HepG2 (cell line): ENCODE data around the gene FMNL1. TPM values are rescaled to one million over a fixed set of nuclear protein-coding genes. Genes with fewer than 3 reads are reported as not detected.
A peak's percentile ranks its signal among the peaks of the same experiment; 100 is the strongest.

Source experiments
- ARID4A ChIP-seq: sonication (generic); formaldehyde crosslinking; IDR thresholded peaks from 2 replicates; pipeline ENCODE4 v1.5.0; 2020; ENCODE audit warnings: mild to moderate bottlenecking, missing genetic modification reagents, borderline replicate concordance
- ARNT ChIP-seq: fragments of 450-650 bp; IDR thresholded peaks from 2 replicates; pipeline ENCODE4 v1.6.1; 2017
- ATF7-NPFF ChIP-seq: sonication (generic); formaldehyde crosslinking; IDR thresholded peaks from 2 replicates; pipeline ENCODE4 v1.8.1; 2023; ENCODE audit warnings: mild to moderate bottlenecking, low read depth, missing genetic modification reagents, moderate library complexity
- DMAP1 ChIP-seq: IDR thresholded peaks from 2 replicates; pipeline ENCODE4 v1.6.1; 2016
- DNMT1 ChIP-seq: sonication (generic); formaldehyde crosslinking; IDR thresholded peaks from 2 replicates; pipeline ENCODE4 v1.5.1; 2020; ENCODE audit warnings: mild to moderate bottlenecking, missing genetic modification reagents
- GATAD1 ChIP-seq: IDR thresholded peaks from 2 replicates; pipeline ENCODE4 v1.6.1; 2016; ENCODE audit warnings: missing genetic modification reagents, missing compliant biosample characterization
- HMGXB4 ChIP-seq, 2 experiments: sonication (generic) in 1 of 2; formaldehyde crosslinking in 1 of 2; IDR thresholded peaks; 2 replicates each; pipeline versions ENCODE4 v1.4.0 to v1.6.1; 2018 to 2020; ENCODE audit warnings: missing genetic modification reagents in 2 of 2, borderline replicate concordance in 1 of 2, low read depth in 1 of 2, mild to moderate bottlenecking in 1 of 2, missing biosample characterization in 1 of 2
- PPARG ChIP-seq: conservative IDR thresholded peaks from 2 replicates; pipeline ENCODE4 v1.6.1; 2016; ENCODE audit warnings: missing biosample characterization, missing genetic modification reagents
- SMARCE1 ChIP-seq: fragments of 450-650 bp; IDR thresholded peaks from 2 replicates; pipeline ENCODE4 v1.6.1; 2017; ENCODE audit warnings: borderline replicate concordance
- ZBTB25 ChIP-seq: IDR thresholded peaks from 2 replicates; pipeline ENCODE4 v1.6.1; 2018; ENCODE audit warnings: missing genetic modification reagents
- ZFY ChIP-seq: sonication (generic); formaldehyde crosslinking; IDR thresholded peaks from 2 replicates; pipeline ENCODE4 v1.4.0; 2020; ENCODE audit warnings: missing genetic modification reagents
- ZNF382 ChIP-seq: sonication (generic); formaldehyde crosslinking; IDR thresholded peaks from 2 replicates; pipeline ENCODE4 v1.5.0; 2020; ENCODE audit warnings: missing genetic modification reagents, mild to moderate bottlenecking, borderline replicate concordance
- ZNF468 ChIP-seq: sonication (generic); formaldehyde crosslinking; IDR thresholded peaks from 2 replicates; pipeline ENCODE4 v1.8.0; 2022; ENCODE audit warnings: mild to moderate bottlenecking, moderate library complexity, missing genetic modification reagents
- ZNF619 ChIP-seq: sonication (generic); formaldehyde crosslinking; IDR thresholded peaks from 2 replicates; pipeline ENCODE4 v1.4.0; 2020; ENCODE audit warnings: mild to moderate bottlenecking, missing genetic modification reagents
- ZNF83 ChIP-seq: sonication (generic); formaldehyde crosslinking; IDR thresholded peaks from 2 replicates; pipeline ENCODE4 v1.4.0; 2020; ENCODE audit warnings: missing genetic modification reagents, mild to moderate bottlenecking, borderline replicate concordance
- ZSCAN25 ChIP-seq: sonication (generic); formaldehyde crosslinking; IDR thresholded peaks from 2 replicates; pipeline ENCODE4 v1.8.0; 2022; ENCODE audit warnings: mild to moderate bottlenecking, missing genetic modification reagents
- polyA plus RNA-seq, 8 experiments: library from polyadenylated mRNA; depleted of rRNA in 3 of 8; stranded (reverse) in 7 of 8; unstranded in 1 of 8; fragments of >200 nt; fragmentation: Illumina TruSeq in 4 of 8; extraction: Trizol in 4 of 8; gene quantifications; 2 replicates each; pipeline versions ENCODE4 v1.2.1 to v1.2.3, GENCODE V29; 2011 to 2016; ENCODE audit warnings: low read depth in 4 of 8, missing spikeins in 1 of 8, mixed read lengths in 1 of 8; ENCODE audit not compliant: insufficient read depth in 1 of 8
- total RNA-seq, 5 experiments: library from RNA; depleted of rRNA; stranded (reverse); fragments of >200 nt; fragmentation: Illumina TruSeq; extraction: Trizol; gene quantifications; 2 replicates each; pipeline ENCODE4 v1.2.3, GENCODE V29; 2016; ENCODE audit warnings: low read depth in 1 of 5
- TF ChIP-seq, protein P1 (sequence below): IDR thresholded peaks from 2 replicates; pipeline ENCODE4 v1.6.1; 2016; ENCODE audit warnings: low read depth, missing genetic modification reagents, missing compliant biosample characterization

FMNL1 gene
- total and polyA plus RNA-seq, 2 of the 13 experiments (the other 11 are each of a cell fraction or from before 2014, with no cell fraction given) = 0.53 to 0.70 TPM

GRCh38 chr17:45218895-45219661 is 2.6 kb upstream of the FMNL1 start (continued):
- no peak for TF ChIP-seq ZNF468 (CRISPR knock-in tag)
- TF ChIP-seq ZFY (CRISPR knock-in tag) = no peak
- no peak for TF ChIP-seq ZNF619 (CRISPR knock-in tag)
- TF ChIP-seq ARID4A (CRISPR knock-in tag) = peak; percentile 41; the same call in 1 of the 2 replicates
- no peak for TF ChIP-seq DNMT1
- no peak for TF ChIP-seq ZNF382 (CRISPR knock-in tag)
- peak; percentile 42; the same call in 1 of the 2 replicates for TF ChIP-seq GATAD1
- TF ChIP-seq SMARCE1 = no peak
- TF ChIP-seq ZSCAN25 (CRISPR knock-in tag) = no peak
- TF ChIP-seq HMGXB4 (CRISPR knock-in tag; IDR thresholded peaks at IDR 0.05; ENCODE audit: borderline replicate concordance in 1 of 2, low read depth in 1 of 2) = peak in 1 of 2 experiments; percentile 74; a peak in 2 of 4 replicates
- 0 out of 2 replicates have a peak, but pooled peaks have one; percentile 25 for TF ChIP-seq PPARG
- TF ChIP-seq DMAP1 (CRISPR knock-in tag) = no peak
- TF ChIP-seq ATF7-NPFF = no peak
- no peak for TF ChIP-seq ARNT
- TF ChIP-seq ZNF83 = no peak
- TF ChIP-seq, protein P1, sequence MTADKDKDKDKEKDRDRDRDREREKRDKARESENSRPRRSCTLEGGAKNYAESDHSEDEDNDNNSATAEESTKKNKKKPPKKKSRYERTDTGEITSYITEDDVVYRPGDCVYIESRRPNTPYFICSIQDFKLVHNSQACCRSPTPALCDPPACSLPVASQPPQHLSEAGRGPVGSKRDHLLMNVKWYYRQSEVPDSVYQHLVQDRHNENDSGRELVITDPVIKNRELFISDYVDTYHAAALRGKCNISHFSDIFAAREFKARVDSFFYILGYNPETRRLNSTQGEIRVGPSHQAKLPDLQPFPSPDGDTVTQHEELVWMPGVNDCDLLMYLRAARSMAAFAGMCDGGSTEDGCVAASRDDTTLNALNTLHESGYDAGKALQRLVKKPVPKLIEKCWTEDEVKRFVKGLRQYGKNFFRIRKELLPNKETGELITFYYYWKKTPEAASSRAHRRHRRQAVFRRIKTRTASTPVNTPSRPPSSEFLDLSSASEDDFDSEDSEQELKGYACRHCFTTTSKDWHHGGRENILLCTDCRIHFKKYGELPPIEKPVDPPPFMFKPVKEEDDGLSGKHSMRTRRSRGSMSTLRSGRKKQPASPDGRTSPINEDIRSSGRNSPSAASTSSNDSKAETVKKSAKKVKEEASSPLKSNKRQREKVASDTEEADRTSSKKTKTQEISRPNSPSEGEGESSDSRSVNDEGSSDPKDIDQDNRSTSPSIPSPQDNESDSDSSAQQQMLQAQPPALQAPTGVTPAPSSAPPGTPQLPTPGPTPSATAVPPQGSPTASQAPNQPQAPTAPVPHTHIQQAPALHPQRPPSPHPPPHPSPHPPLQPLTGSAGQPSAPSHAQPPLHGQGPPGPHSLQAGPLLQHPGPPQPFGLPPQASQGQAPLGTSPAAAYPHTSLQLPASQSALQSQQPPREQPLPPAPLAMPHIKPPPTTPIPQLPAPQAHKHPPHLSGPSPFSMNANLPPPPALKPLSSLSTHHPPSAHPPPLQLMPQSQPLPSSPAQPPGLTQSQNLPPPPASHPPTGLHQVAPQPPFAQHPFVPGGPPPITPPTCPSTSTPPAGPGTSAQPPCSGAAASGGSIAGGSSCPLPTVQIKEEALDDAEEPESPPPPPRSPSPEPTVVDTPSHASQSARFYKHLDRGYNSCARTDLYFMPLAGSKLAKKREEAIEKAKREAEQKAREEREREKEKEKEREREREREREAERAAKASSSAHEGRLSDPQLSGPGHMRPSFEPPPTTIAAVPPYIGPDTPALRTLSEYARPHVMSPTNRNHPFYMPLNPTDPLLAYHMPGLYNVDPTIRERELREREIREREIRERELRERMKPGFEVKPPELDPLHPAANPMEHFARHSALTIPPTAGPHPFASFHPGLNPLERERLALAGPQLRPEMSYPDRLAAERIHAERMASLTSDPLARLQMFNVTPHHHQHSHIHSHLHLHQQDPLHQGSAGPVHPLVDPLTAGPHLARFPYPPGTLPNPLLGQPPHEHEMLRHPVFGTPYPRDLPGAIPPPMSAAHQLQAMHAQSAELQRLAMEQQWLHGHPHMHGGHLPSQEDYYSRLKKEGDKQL (CRISPR knock-in tag) = no peak
- 0 out of 2 replicates have a peak, but pooled peaks have one; percentile 60 for TF ChIP-seq ZBTB25 (CRISPR knock-in tag)
